ENCODE results near the gene CD74. TPM values are rescaled to one million over a fixed set of nuclear protein-coding genes. Genes with fewer than 3 reads are reported as not detected.

CD74 gene
- total RNA-seq, 1 donor from 2014 or later = 5,323 TPM

- Mint-ChIP-seq H3K36me3 (ENCODE audit: low read depth) (peaks cover 95% of the 10 kb centered on the region), H3K9me3 (no peaks in the 10 kb centered on the region), H3K4me3 (peak overlapping the region; percentile 15), H3K27me3 (no peaks in the 10 kb centered on the region), H3K4me1 (peaks cover 78% of the 10 kb centered on the region), H3K27ac (peak overlapping the region; percentile 61)
- ATAC-seq (ENCODE audit: low read depth) = no peak
- ChIA-PET CTCF (interaction anchor here (3.6 kb wide), 1 partner anchor 32 kb away, joined by 15 read pairs; no protein-coding TSS in a partner anchor), POLR2A (interaction anchor here (1.2 to 30.4 kb wide), 3 partner anchors 17 to 47 kb away, joined by 3 to 2478 read pairs (median 125); partner anchors contain the start of genes CD74 and RPS14)
- intact Hi-C loops (cut with micrococcal nuclease) = no loop called here
- no peak for TF ChIP-seq CTCF (IDR thresholded peaks at IDR 0.05)
- DNase-seq = no peak
Measured at GRCh38 chr5:150404121-150404520, 8.6 kb downstream of the CD74 start.

- peak overlapping the region; percentile 80 for H3K27ac Mint-ChIP-seq
- ATAC-seq (ENCODE audit: low read depth) (no peak), DNase-seq (no peak)
- H3K9me3 Mint-ChIP-seq = no peaks in the 10 kb centered on the region
- H3K4me3 Mint-ChIP-seq = no peak overlapping the region
- H3K4me1 Mint-ChIP-seq = peaks cover 74% of the 10 kb centered on the region
- H3K27me3 Mint-ChIP-seq = no peaks in the 10 kb centered on the region
- CTCF ChIA-PET = interaction anchor here (10.0 kb wide), 1 partner anchor 31 kb away, joined by 175 read pairs; no protein-coding TSS in a partner anchor
- TF ChIP-seq CTCF (IDR thresholded peaks at IDR 0.05) = no peak
- H3K36me3 Mint-ChIP-seq (ENCODE audit: low read depth) = peaks cover 93% of the 10 kb centered on the region
- intact Hi-C loops (cut with micrococcal nuclease) = no loop called here
- POLR2A ChIA-PET = interaction anchor here (12.3 to 30.4 kb wide), 2 partner anchors 23 to 48 kb away, joined by 125 to 2478 read pairs; partner anchors contain the start of genes CD74 and RPS14
Measured at GRCh38 chr5:150402901-150403342, 9.8 kb downstream of the CD74 start.

- CTCF ChIA-PET = interaction anchor here (10.0 kb wide), 1 partner anchor 32 kb away, joined by 175 read pairs; no protein-coding TSS in a partner anchor
- no peak for ATAC-seq (ENCODE audit: low read depth)
- Mint-ChIP-seq H3K4me1 (peaks cover 68% of the 10 kb centered on the region), H3K4me3 (no peak overlapping the region), H3K27ac (peak overlapping the region; percentile 80), H3K27me3 (no peaks in the 10 kb centered on the region), H3K9me3 (no peaks in the 10 kb centered on the region), H3K36me3 (ENCODE audit: low read depth) (peaks cover 91% of the 10 kb centered on the region)
- no peak for TF ChIP-seq CTCF (IDR thresholded peaks at IDR 0.05)
- intact Hi-C loops (cut with micrococcal nuclease) = no loop called here
- DNase-seq = no peak
- POLR2A ChIA-PET = interaction anchor here (12.3 to 30.4 kb wide), 2 partner anchors 24 to 49 kb away, joined by 125 to 2478 read pairs; partner anchors contain the start of genes CD74 and RPS14
Measured at GRCh38 chr5:150402229-150402773, 10.4 kb downstream of the CD74 start.

GRCh38 chr5:150401376-150402228, 11.1 kb downstream of the CD74 start:
- Mint-ChIP-seq H3K9me3 (no peaks in the 10 kb centered on the region), H3K27ac (peak overlapping the region; percentile 80), H3K36me3 (ENCODE audit: low read depth) (peaks cover 87% of the 10 kb centered on the region), H3K27me3 (no peaks in the 10 kb centered on the region), H3K4me1 (peaks cover 61% of the 10 kb centered on the region), H3K4me3 (peak overlapping the region; percentile 16)
- ATAC-seq (ENCODE audit: low read depth) (no peak), DNase-seq (no peak)
- no peak for TF ChIP-seq CTCF (IDR thresholded peaks at IDR 0.05)
- ChIA-PET POLR2A (interaction anchor here (0.5 to 30.4 kb wide), 6 partner anchors 25 to 724 kb away, joined by 3 to 2478 read pairs (median 5); partner anchors contain the start of genes CD74 and RPS14), CTCF (interaction anchor here (10.0 kb wide), 1 partner anchor 32 kb away, joined by 175 read pairs; no protein-coding TSS in a partner anchor)
- intact Hi-C loops (cut with micrococcal nuclease) = loop anchor here (1.0 kb wide), 1 partner anchor 8 kb away; no protein-coding TSS in a partner anchor
